ENCODE results near the gene TMEM240.

- TF ChIP-seq GATAD2B (conservative IDR thresholded peaks at IDR 0.05; ENCODE audit: low read depth) (no peak), RAD21 (IDR thresholded peaks at IDR 0.05; ENCODE audit: insufficient read depth, low read depth, low read length) (no peak), ZNF274 (IDR thresholded peaks at IDR 0.05; ENCODE audit: insufficient read depth, insufficient read length) (no peak), TAF1 (IDR thresholded peaks at IDR 0.05; ENCODE audit: borderline replicate concordance, low read depth, low read length) (no peak), CTCF (IDR thresholded peaks at IDR 0.05 in 2 of 3, conservative IDR thresholded peaks at IDR 0.05 in 1 of 3; ENCODE audit: control insufficient read depth in 2 of 3, extremely low read depth in 1 of 3, insufficient read depth in 1 of 3, low read depth in 3 of 3, low read length in 3 of 3) (no peak), ZZZ3 (IDR thresholded peaks at IDR 0.05; ENCODE audit: control insufficient read depth, insufficient read length, low read depth) (no peak), POLR2A (IDR thresholded peaks at IDR 0.05; ENCODE audit: low read depth, low read length) (peak; percentile 76), MXI1 (IDR thresholded peaks at IDR 0.05; ENCODE audit: low read depth, low read length) (no peak), SIN3A (IDR thresholded peaks at IDR 0.05; ENCODE audit: low read depth, low read length) (no peak), NR2C2 (IDR thresholded peaks at IDR 0.05; ENCODE audit: borderline replicate concordance, control insufficient read depth, insufficient read length, low read depth) (no peak), STAT3 (IDR thresholded peaks at IDR 0.05; ENCODE audit: low read depth, low read length) (no peak), ELK1 (IDR thresholded peaks at IDR 0.05; ENCODE audit: low read depth, low read length) (no peak), EZH2 (IDR thresholded peaks at IDR 0.05; ENCODE audit: borderline replicate concordance, control insufficient read depth, low read depth, low read length) (no peak)
Observed at GRCh38 chr1:1562556-1563195, 22.3 kb upstream of the TMEM240 start.

Data from GM12878 (cell line).